ENCODE results near the gene ITGA11. TPM values are rescaled to one million over a fixed set of nuclear protein-coding genes. Genes with fewer than 3 reads are reported as not detected.

Gene ITGA11
- total RNA-seq, 1 experiment from 2014 or later: 0.70 TPM

- intact Hi-C loops (cut with micrococcal nuclease; ENCODE audit: unreplicated experiment): loop anchor here (10.0 kb wide), 1 partner anchor 79 kb away; no protein-coding TSS in a partner anchor
- H3K27me3 ChIP-seq (ENCODE audit: insufficient read depth, low read depth): peaks cover 35% of the 10 kb centered on the region
Measured at GRCh38 chr15:68445351-68445750, 13.4 kb upstream of the ITGA11 start.

DNA sequence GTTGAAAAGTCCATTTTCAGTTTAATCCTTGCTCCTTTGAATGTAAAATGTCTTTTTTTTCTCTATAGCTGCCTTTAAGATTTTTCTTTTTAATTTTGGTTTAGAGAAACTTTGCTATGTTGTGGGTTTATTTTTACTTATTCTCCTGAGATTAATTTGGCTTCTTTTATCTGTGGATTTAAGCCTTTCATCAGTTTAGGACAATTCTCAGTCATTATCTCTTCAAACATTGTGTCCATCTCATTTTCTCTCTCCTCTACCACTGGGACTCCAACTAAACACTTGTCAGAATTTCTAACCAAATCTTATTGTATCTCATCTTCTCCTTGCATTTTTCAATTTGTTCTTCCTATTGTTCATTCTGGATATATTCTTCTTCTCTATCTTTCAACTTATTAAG lies 12.4 kb upstream of the ITGA11 start:
- intact Hi-C loops (cut with micrococcal nuclease; ENCODE audit: unreplicated experiment): loop anchor here (10.0 kb wide), 1 partner anchor 80 kb away; no protein-coding TSS in a partner anchor
- Histone ChIP-seq H3K4me3 (no peak overlapping the region), H3K9me3 (ENCODE audit: insufficient read depth, low read depth) (no peaks in the 10 kb centered on the region), H3K4me1 (replicated peaks; ENCODE audit: insufficient read depth) (no peaks in the 10 kb centered on the region), H2AFZ (no peak overlapping the region), H4K20me1 (ENCODE audit: insufficient read depth) (no peaks in the 10 kb centered on the region), H3F3A (ENCODE audit: insufficient read depth, low read depth) (no peaks in the 10 kb centered on the region), H3K27me3 (ENCODE audit: insufficient read depth, low read depth) (peaks cover 38% of the 10 kb centered on the region), H3K36me3 (ENCODE audit: low read depth) (no peaks in the 10 kb centered on the region), H3K4me2 (no peak overlapping the region), H3K79me2 (ENCODE audit: low read depth) (no peaks in the 10 kb centered on the region), H3K9me2 (ENCODE audit: insufficient read depth) (no peaks in the 10 kb centered on the region), H3K27ac (no peak overlapping the region)
- POLR2A ChIA-PET (ENCODE audit: unreplicated experiment): no interaction called here
- TF ChIP-seq EZH2 (IDR thresholded peaks at IDR 0.05; ENCODE audit: low read depth) (no peak), CTCF (conservative IDR thresholded peaks at IDR 0.05) (no peak)
- DNase-seq: no peak
- CTCF ChIA-PET: no interaction called here
- no TSS peak for BruUV-seq (replicated peaks)

More at GRCh38 chr15:68445351-68445750, 13.4 kb upstream of the ITGA11 start:
- Histone ChIP-seq H3K4me3 (no peak overlapping the region), H3K9me2 (ENCODE audit: insufficient read depth) (no peaks in the 10 kb centered on the region), H3K4me1 (replicated peaks; ENCODE audit: insufficient read depth) (no peaks in the 10 kb centered on the region), H2AFZ (no peak overlapping the region), H3K9me3 (ENCODE audit: insufficient read depth, low read depth) (no peaks in the 10 kb centered on the region), H3K79me2 (ENCODE audit: low read depth) (no peaks in the 10 kb centered on the region), H3K4me2 (no peak overlapping the region), H3K27ac (no peak overlapping the region), H4K20me1 (ENCODE audit: insufficient read depth) (no peaks in the 10 kb centered on the region), H3F3A (ENCODE audit: insufficient read depth, low read depth) (no peaks in the 10 kb centered on the region), H3K36me3 (ENCODE audit: low read depth) (no peaks in the 10 kb centered on the region)
- no peak for DNase-seq
- BruUV-seq (replicated peaks): no TSS peak
- TF ChIP-seq EZH2 (IDR thresholded peaks at IDR 0.05; ENCODE audit: low read depth) (no peak), CTCF (conservative IDR thresholded peaks at IDR 0.05) (no peak)
- ChIA-PET CTCF (no interaction called here), POLR2A (ENCODE audit: unreplicated experiment) (no interaction called here)

DNA sequence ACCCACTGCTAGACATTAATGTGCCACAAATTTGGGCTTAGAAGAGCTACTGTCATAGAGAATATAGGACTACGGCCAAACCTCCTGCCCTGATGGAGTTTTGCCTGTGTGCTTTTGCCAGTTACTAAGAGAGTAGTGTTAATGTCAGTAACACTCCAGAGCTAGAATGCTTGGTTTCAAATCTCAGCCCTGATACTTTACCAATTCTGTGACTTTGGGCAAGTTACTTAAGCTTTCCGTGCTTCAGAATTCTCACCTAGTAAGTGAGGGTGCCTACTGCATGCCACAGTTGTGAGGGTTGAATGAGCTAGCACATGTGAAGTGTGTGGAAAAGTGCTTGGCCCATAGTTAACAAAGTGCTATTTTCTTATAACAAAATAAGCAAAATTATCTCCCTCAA lies 10.9 kb upstream of the ITGA11 start:
- Histone ChIP-seq H3K4me2 (no peak overlapping the region), H2AFZ (no peak overlapping the region), H3K4me3 (no peak overlapping the region), H3K79me2 (ENCODE audit: low read depth) (no peaks in the 10 kb centered on the region), H3K27me3 (ENCODE audit: insufficient read depth, low read depth) (peaks cover 39% of the 10 kb centered on the region), H3K9me2 (ENCODE audit: insufficient read depth) (no peaks in the 10 kb centered on the region), H3F3A (ENCODE audit: insufficient read depth, low read depth) (no peaks in the 10 kb centered on the region), H3K27ac (no peak overlapping the region), H3K4me1 (replicated peaks; ENCODE audit: insufficient read depth) (no peaks in the 10 kb centered on the region), H4K20me1 (ENCODE audit: insufficient read depth) (no peaks in the 10 kb centered on the region), H3K9me3 (ENCODE audit: insufficient read depth, low read depth) (no peaks in the 10 kb centered on the region), H3K36me3 (ENCODE audit: low read depth) (no peaks in the 10 kb centered on the region)
- intact Hi-C loops (cut with micrococcal nuclease; ENCODE audit: unreplicated experiment): loop anchor here (10.0 kb wide), 1 partner anchor 82 kb away; no protein-coding TSS in a partner anchor
- ChIA-PET CTCF (no interaction called here), POLR2A (ENCODE audit: unreplicated experiment) (no interaction called here)
- DNase-seq: no peak
- no TSS peak for BruUV-seq (replicated peaks)
- TF ChIP-seq EZH2 (IDR thresholded peaks at IDR 0.05; ENCODE audit: low read depth) (no peak), CTCF (conservative IDR thresholded peaks at IDR 0.05) (no peak)

Measured in PC-9 (cell line).